GM19463 (cell line): Measurements from ENCODE around the gene POMGNT2.

ENCODE experiments used
- ATAC-seq: cut with Tn5 transposase; IDR thresholded peaks from one replicate; pipeline ENCODE4 v1.9.1; 2021; ENCODE audit warnings: mild to moderate bottlenecking, moderate library complexity; ENCODE audit not compliant: unreplicated experiment

Gene POMGNT2

DNA sequence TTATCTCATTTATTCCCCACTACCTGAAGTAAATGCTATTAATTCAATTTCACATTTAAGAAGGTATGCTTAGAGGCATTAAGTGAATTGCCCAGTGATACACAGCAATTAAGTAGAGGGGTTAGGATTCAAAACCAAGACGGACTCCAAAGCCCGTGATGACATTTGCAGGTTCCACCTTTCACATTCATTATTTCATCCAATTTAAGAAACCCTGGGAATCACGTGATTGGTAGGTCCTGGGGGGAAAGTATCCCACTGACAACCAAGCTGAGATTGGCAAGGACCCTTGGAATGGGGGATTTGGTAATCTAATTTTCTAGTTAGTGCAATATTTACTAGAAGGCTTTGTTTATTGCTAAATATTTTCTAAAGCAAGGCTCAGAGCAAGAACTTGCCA lies 1.8 kb downstream of the POMGNT2 start:
- no peak for ATAC-seq

DNA sequence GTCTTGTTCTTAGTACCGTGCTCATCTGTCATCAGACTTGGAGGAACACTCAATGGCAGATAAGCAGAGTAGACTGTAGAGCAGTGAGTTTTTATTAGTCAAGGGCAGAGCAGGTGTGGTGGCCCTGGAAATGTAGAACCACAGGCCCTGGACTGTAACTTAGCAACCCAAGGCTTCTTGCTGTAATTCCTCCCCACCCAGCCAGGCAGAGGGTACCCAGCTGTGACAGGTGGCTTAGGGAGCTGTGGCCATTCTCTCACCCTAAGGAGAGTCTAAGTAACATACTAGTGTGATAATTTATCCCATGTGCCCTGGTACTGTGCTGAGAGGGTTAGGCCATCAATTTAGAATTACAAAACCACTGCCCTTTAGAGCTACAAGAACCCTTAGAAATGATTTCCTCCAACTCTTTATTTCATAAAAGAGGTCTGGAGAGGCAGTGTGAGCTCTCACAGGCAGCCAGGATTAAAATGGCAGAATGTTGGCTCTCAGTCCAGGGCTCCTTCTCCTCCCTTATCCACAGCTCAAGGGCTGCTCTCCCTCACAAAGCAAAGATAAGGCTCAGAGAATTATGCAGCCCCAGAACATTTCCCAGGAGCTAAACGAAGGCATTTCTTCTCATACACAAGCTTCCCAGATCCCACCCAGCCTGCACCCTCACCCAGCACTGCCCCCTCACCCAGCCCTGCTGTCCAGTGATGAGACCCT lies 3.0 kb downstream of the POMGNT2 start:
- ATAC-seq, result no peak

DNA sequence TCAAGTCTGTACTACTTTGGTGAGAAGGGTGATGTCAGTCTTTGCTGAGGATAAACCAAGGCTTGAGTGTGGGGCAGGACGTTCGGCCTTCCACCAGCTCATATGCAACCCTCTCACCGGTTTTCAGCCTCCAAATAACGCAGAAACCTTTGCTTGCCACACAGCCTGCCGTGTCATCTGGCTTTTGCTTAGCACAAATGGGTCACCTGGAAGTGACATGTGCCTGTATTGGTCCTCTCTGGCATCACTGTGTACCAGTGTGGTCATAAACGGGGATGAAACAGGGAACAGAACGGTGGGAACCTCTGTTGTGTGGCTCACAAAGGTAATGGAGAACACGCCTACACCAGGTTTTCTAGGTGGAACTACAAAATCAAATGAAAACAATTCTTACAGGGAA lies 7.1 kb downstream of the POMGNT2 start:
- no peak for ATAC-seq

DNA sequence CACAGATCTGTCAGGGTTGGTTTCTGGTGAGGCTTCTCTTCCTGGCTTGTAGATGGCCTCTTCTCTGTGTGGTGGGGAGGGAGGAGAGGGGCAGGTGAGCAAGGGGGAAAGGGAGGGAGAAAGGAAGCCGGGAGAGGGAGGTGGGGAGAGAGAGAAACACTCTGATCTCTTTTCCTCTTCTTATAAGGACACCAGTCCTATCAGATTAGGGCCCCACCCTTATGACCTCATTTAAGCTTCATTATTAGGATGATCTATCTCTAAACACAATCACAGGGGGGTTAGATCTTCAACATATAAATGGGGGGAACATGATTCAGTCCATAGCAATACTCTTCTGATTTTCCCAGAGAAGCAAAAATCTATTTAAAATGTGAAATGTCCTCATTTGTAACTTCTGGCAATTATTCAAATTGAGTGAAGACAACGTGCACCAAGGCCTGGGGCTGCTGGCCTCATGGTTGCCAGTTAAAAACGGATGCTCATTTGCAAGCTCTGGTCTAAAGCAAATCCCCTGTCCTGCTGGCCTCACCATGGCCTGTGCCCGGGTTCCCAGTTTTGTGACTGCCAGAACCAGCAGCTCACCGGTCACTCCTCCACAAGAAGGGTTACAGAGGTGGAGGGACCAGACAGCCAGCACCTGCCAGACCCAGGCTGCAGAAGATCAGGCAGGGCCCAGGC lies 8.3 kb downstream of the POMGNT2 start:
- no peak for ATAC-seq

DNA sequence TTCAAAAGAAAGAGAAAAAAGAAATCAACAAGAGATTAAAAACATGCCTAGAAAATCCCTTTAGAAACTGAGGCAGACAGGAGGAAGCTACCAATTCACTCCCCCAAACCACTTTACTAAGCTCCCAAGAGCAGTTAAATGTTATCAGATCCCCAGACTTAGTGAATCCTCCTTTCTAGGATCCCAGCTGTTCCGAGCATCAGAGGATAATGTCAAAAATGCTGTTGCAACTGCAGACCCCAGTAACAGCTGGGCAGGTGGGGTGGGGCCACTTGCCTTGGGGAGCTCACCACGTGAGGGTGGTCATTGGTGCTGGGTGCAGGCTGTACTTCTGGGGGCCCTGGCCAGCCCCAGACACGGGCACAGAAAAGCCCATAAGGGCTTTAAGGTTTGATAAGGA lies 9.1 kb downstream of the POMGNT2 start:
- no peak for ATAC-seq

DNA sequence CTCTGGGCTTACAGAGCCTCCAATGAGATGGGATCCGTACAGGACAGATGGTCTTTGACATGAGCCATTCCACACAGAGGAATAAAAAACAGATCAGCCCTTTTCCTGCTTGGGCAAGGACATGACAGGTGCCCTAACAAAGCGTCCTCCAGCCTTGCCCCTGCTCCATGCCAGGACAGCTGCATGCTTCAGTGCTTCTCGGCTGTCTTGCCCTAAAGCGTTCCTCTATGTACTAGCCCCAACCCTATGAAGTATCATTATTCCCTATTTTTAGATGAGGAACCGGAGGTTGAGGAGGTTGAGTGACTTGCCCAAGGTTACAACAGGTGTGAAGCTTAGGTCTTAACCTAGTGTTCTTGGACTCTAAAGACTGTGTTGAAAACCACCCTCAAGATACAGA lies 10.5 kb downstream of the POMGNT2 start:
- no peak for ATAC-seq

DNA sequence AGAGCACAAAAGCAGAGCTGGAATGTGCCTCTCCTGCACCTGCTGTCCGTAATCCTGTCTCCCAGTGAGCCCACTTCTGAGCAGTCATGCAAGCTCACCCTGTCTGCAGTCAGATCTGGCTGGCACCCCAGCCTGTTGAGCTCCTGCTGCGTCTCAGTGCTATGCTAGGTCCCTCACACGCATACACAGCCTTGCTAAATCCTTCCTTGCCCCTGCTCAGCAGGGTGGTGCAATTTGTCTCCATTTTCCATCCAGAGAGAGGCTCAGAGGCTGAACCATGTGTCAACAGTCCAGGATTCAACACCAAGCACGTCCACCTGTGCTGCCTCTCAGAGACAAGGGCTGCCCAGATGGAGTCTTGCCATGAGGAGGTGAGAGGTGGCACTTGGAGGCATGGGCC lies 11.0 kb downstream of the POMGNT2 start:
- ATAC-seq, result no peak

DNA sequence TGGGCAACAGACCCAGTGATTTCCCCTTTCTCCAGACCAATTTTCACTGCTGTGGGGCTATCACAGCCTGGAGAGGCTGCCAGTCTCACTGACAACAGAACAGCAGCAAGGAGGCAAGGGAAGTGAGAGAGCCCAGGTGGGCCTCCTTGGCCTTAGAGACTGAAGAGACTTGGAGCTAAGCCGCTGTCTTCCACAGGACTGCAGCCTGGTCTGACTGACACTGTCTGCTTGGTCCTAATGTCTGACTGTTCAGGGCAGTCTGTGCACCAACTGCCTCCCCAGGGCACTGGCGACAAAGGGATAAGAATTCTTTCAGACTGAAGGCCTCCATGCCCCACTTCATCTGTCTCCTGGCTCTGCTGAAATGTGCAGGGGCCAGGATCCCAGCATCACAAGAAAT lies 11.5 kb downstream of the POMGNT2 start:
- ATAC-seq, result no peak

DNA sequence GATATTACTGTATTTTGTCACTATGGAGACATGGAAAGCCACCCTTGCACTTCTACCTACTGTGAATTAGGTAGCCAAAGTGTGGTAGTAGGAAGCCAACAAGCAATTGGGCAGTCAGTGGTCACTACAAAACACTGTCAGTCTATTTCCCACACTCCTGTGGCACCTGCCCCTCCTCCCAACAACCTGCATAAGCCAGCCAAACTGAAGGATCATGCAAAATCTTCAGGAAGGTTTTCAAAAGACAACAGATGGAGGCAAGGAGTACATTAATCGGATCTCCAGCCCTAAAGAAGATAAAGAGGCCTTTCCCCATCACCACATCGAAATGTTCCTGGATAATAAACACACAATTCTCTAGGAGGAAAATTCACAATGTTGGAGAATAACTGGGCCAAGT lies 11.9 kb downstream of the POMGNT2 start:
- ATAC-seq, result no peak

DNA sequence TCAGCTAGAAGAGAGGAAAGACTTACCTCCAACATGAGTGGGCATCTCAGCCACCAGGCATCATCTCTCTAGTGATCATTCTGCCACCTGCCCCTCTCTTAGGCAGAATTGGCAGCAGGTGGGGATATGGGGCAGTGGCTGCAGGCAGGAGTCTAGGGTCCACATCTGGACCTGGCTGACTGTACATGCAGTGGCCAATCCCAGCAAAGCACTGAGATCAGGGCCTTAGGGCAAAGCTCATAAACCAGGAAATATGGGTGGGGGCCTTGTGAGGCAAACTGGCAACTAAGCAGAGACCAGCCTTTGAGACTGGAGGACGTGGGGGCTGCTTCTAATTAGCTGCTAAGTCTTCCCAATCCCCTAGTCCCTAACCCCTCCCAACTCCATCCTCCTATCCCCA lies 12.9 kb downstream of the POMGNT2 start:
- ATAC-seq, result no peak

DNA sequence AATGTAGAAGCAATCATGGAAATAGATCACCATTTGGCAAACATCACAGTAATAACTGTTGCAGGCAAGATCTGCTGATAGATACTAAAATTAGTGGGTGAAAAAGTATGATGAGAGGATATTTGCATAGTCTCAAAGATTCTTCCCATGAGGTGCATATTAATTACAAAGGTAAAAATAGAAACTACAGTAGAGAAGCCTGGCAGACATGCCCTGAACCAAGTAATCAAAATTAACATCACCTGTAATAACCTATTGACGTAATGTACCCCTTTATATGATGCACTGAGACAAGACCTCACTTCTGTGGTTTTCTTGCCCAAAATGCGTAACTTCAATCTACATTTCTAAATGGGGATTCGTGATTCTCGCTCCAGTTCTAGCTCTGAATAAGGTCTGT lies 14.4 kb downstream of the POMGNT2 start:
- no peak for ATAC-seq

DNA sequence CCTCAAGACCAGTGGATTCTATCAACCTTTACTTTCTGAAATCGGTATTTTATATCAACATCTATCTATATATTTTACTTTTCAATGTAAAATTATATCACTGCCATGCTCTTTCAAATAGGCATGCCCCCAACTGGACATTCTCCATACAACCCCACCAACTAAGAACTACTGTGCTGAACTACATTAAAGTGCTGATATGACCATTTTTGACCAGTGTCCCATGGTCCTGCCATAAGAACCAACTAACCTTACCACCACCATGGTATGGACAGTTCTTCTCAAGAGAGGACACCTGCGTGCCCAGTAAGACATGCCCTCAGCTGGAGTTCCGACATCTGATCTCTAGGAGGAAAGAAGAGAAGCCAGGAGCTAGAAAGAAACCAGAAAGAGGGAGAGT lies 15.6 kb downstream of the POMGNT2 start:
- no peak for ATAC-seq

DNA sequence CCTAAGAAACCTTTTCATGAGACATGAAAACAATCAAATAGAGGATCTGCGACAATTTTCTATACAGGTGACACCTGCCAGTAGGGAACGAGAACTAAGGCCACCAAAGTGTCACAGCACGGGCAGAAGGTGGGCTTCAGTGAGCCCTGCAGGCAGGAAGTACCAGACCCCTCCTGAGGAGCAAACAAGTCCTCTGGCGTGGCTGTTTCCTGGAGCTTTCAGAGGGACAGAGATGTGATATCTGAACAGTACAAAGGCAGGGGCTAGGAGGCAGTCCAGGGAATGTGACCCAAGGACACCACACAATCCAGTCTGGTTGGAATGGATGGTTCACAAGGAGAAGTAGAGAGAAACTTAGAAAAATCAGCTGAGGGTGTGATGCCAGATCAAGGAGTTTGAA lies 16.8 kb downstream of the POMGNT2 start:
- no peak for ATAC-seq

DNA sequence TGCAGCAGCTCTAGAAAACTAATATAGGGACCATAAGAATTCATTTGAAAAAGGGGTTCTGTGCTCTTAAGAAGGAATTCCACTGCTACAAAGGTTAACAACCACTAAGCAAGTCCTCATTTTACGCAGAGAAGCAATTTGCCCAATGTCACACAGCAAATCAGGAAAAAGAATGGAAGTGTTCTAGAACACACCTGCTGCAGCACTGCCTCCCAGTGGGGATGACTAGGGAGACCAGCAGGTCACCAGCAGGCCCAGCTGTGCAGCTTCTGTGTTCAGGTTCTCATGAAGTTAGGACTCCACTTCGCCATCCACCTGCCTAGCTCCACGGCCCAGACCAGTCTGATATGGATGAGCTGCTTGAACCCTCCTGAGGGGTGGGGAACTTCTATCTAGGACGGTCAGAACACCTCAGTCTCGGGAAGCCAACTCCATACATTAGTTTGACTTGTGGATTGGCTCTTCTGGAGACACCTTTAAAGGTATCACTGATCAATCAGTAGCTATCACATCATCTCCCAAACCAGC lies 18.6 kb downstream of the POMGNT2 start:
- no peak for ATAC-seq

DNA sequence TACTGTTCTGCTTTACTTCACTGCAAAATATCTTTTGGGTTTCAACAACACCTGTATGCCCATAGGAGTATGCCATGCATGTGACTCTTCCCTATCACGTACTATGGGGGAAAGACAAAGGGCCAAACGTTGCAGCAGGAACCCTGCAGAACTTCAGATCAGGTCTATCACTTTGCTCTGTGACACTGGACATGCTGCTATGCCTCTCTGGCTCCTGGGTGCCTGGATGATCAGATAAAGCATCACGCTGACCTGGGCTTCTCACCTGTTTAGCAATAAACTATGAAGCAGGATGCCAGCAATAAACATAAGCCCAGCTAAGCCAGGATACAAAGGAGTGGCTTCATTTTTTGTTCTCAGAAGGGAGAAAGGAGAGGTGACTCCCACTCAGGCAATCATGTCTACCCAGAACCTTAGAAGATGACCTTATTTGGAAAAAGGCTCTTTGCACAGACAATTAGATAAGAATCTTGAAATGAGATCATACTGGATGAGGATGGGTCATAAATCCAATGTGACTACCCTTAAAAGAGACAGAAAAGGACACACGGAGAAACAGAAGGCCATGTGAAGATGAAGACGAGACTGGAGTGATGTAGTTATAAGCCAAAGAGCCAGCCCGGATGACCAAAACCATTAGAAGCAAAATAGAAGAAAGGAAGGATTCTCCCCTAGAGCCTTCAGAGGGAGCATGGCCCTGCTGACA lies 19.3 kb downstream of the POMGNT2 start:
- no peak for ATAC-seq

DNA sequence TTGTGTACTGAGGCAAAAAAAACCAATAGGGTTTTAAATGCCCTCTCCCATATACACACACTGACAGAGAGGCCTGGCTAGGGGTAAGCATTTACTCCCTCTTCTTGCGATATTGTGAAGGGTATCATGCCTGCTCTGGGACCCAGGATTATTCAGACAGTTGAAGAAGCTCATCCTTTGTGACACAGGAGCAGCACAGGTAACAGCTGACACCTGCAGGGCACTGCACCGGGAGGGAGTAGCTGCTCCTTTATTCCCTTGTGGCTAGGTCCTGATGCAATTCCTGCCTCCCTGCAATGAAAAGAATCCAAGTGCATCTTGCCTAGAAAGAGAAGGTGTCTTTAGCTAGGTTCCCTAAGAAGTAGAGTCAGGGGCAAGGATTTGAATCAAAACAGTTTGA lies 23.4 kb downstream of the POMGNT2 start:
- no peak for ATAC-seq

DNA sequence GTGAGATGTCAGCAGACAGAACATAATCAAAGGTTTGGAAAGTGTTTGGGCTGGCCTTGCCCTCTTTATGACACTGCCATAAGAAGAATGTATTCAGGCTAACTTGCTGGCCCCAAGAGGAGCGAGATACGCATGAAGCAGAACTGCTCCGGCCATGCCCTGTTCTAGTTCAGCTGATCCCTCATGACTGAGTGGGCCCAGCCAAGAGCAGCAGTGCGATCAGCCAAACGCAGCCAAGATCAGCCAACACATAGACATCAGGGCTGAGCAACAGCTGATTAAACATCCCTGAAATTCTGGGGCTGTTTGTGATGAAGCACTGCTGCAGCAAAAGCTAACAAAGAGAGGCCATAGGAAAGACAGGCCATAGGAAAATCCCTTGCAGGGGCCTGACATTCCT lies 24.1 kb downstream of the POMGNT2 start:
- no peak for ATAC-seq

DNA sequence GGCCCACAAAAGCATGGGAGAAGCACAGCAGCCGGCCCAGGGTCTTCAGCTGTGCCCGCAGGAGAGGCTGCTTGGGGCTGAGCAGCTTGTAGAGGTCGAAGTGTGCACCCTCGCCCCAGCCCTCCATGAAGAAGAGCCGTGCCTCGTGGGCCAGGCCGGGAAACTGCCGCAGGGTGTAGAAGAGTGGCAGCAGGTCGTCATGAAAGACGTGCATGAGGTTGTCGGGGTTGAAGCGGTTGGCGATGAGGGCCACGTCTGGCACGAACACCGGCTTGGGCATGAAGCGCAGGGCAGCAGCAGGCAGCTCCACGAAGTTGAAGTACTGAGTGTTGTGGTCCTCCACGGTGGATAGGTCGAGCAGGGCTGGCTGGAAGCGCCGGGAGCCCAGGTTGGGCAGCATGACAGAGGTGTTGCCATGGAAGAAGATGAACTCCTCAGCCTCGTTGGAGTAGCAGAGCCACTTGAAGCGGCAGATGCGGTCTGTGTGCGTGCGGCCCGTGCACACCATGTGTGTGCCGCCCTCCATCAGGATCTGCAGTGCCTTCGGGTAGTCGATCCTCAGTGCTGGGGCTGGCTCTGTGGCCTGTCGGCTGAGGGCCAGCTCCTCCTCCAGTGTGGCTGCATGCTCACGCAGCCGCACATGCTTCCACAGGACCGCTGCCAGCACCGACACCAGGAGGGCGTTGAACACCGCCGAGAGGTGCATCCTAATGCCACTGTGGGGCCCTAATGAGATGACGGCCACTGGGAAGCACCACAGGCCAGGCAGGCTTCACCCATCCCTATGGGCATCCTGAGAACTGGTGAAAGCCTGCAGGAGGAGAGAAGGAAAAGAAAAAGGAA lies 24.9 kb downstream of the POMGNT2 start:
- ATAC-seq, result no peak

DNA sequence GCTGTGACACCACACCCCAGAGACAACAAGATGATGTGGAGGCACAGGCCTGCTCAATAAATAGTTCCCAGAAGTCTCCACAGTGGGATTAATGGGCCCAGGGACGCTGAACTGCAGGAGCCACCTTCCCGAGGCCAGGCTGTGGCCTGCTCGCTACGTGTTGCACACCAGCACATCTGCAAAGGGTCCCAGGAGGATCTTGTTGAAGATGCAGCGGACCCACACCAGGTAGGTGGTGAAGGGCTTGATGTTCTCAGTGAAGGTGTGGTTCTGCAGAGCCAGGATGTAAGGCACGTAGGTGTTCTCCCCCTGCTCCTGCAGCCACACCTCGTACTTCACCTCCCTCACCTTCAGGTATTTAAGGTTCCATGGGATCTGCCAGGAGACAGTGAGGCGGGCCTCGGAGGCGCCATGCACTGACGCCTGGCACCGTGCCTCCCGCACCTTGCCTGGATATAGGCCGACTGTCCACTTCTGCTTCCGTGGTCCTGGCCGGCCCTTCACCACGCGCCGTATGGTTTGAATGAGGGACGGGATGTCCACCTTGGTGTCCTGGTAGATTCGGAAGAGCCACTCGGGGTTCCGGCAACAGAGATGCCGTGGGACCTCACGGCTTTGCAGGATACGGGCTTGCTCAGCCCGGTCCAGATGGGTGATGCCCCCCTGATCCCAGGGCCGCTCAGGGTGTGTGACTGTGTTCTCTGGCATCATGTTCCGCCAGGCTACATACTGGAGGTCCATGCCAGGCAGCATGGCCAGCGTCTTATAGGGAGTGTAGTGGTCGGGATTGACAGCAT lies 26.1 kb downstream of the POMGNT2 start:
- ATAC-seq, result no peak

DNA sequence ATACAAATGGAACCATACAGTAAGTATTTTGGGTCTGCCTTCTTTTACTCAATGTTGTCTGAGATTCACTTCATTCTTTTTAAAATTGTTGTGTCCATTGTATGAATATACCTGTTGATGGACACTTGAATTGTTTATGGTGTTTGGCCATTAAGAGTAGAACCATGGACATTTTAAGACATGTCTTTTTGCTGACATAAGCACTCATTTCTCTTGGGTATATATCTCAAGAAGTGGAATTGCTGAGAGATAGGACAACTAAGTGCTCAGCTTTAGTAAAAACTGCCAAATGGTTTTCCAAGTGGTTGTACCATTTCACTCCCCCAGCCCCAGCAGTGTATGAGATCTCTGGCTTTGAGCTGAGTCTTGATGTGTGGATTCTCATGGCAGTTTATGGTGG lies 28.2 kb downstream of the POMGNT2 start:
- no peak for ATAC-seq
